ENCODE results near the gene SOCS1. TPM values are rescaled to one million over a fixed set of nuclear protein-coding genes. Genes with fewer than 3 reads are reported as not detected.

SOCS1 gene
- total RNA-seq, 1 donor from 2014 or later, result 10.6 TPM

GRCh38 chr16:11276143-11276895 lies 20.3 kb upstream of the SOCS1 start, which contains the start of gene PRM2:
Gene PRM2 (minus strand): TSS chr16:11276480. CDS start chr16:11276370, 110 bp downstream.
- DNase-seq (ENCODE audit: extremely low spot score, unreplicated experiment), result no peak
- no peak within 1 kb of the TSS for H3K27ac Mint-ChIP-seq (ENCODE audit: unreplicated experiment)
- H3K27me3 Mint-ChIP-seq (ENCODE audit: unreplicated experiment), result peaks cover 9% of the 10 kb centered on the region

GRCh38 chr16:11274964-11275363 lies 19.0 kb upstream of the SOCS1 start:
- no peak overlapping the region for H3K4me3 Mint-ChIP-seq (ENCODE audit: unreplicated experiment)
- no peak for DNase-seq (ENCODE audit: extremely low spot score, unreplicated experiment)
- peaks cover 8% of the 10 kb centered on the region for H3K27me3 Mint-ChIP-seq (ENCODE audit: unreplicated experiment)
- H3K4me1 Mint-ChIP-seq (ENCODE audit: unreplicated experiment), result peaks cover 9% of the 10 kb centered on the region
- TF ChIP-seq CTCF (IDR thresholded peaks at IDR 0.05), result no peak
- H3K27ac Mint-ChIP-seq (ENCODE audit: unreplicated experiment), result no peak overlapping the region
- no peaks in the 10 kb centered on the region for H3K36me3 Mint-ChIP-seq (ENCODE audit: unreplicated experiment)
- H3K9me3 Mint-ChIP-seq (ENCODE audit: unreplicated experiment), result no peaks in the 10 kb centered on the region

More at GRCh38 chr16:11276143-11276895, 20.3 kb upstream of the SOCS1 start, which contains the start of gene PRM2:
- no peaks in the 10 kb centered on the region for H3K36me3 Mint-ChIP-seq (ENCODE audit: unreplicated experiment)
- H3K4me1 Mint-ChIP-seq (ENCODE audit: unreplicated experiment), result peaks cover 9% of the 10 kb centered on the region
- TF ChIP-seq CTCF (IDR thresholded peaks at IDR 0.05), result no peak
- H3K4me3 Mint-ChIP-seq (ENCODE audit: unreplicated experiment), result no peak within 1 kb of the TSS
- no peaks in the 10 kb centered on the region for H3K9me3 Mint-ChIP-seq (ENCODE audit: unreplicated experiment)

GRCh38 chr16:11273721-11274324 lies 17.8 kb upstream of the SOCS1 start:
- Mint-ChIP-seq H3K4me3 (ENCODE audit: unreplicated experiment) (no peak overlapping the region), H3K9me3 (ENCODE audit: unreplicated experiment) (no peaks in the 10 kb centered on the region), H3K36me3 (ENCODE audit: unreplicated experiment) (no peaks in the 10 kb centered on the region), H3K4me1 (ENCODE audit: unreplicated experiment) (peaks cover 9% of the 10 kb centered on the region), H3K27ac (ENCODE audit: unreplicated experiment) (no peak overlapping the region), H3K27me3 (ENCODE audit: unreplicated experiment) (peaks cover 3% of the 10 kb centered on the region)
- no peak for TF ChIP-seq CTCF (IDR thresholded peaks at IDR 0.05)
- DNase-seq (ENCODE audit: extremely low spot score, unreplicated experiment), result no peak

- no peak for TF ChIP-seq CTCF (IDR thresholded peaks at IDR 0.05)
- peaks cover 9% of the 10 kb centered on the region for H3K4me1 Mint-ChIP-seq (ENCODE audit: unreplicated experiment)
- DNase-seq (ENCODE audit: extremely low spot score, unreplicated experiment), result no peak
- no peak within 1 kb of the TSS for H3K27ac Mint-ChIP-seq (ENCODE audit: unreplicated experiment)
- no peak within 1 kb of the TSS for H3K4me3 Mint-ChIP-seq (ENCODE audit: unreplicated experiment)
- peaks cover 8% of the 10 kb centered on the region for H3K27me3 Mint-ChIP-seq (ENCODE audit: unreplicated experiment)
- no peaks in the 10 kb centered on the region for H3K9me3 Mint-ChIP-seq (ENCODE audit: unreplicated experiment)
- no peaks in the 10 kb centered on the region for H3K36me3 Mint-ChIP-seq (ENCODE audit: unreplicated experiment)
These were observed 17.1 kb upstream of the SOCS1 start, which contains the start of gene PRM3 for GRCh38 chr16:11272921-11273720. Gene PRM3 (minus strand): TSS chr16:11273629. CDS start chr16:11273595, 34 bp downstream.
